GM19043 (cell line): ENCODE data around the gene SLC4A1.

Source experiments
- ATAC-seq: cut with Tn5 transposase; IDR thresholded peaks from one replicate; pipeline ENCODE4 v1.9.1; 2021; ENCODE audit warnings: low read depth; ENCODE audit not compliant: unreplicated experiment

Gene SLC4A1

GRCh38 chr17:44222112-44222869 is 45.6 kb downstream of the SLC4A1 start:
- no peak for ATAC-seq

- no peak for ATAC-seq
Observed at GRCh38 chr17:44221862-44222111, 46.1 kb downstream of the SLC4A1 start.

- ATAC-seq: no peak
Observed at GRCh38 chr17:44221084-44221861, 46.7 kb downstream of the SLC4A1 start.

GRCh38 chr17:44220213-44221083 is 47.5 kb downstream of the SLC4A1 start:
- no peak for ATAC-seq

GRCh38 chr17:44219616-44220212 is 48.2 kb downstream of the SLC4A1 start, which contains the start of gene UBTF:
Gene UBTF, minus strand, starts transcription at chr17:44219675. Its CDS starts 1,446 bp downstream, at chr17:44218229.
- ATAC-seq: no peak

- no peak for ATAC-seq
Observed at GRCh38 chr17:44219108-44219615, 48.8 kb downstream of the SLC4A1 start.

- ATAC-seq: no peak
Observed at GRCh38 chr17:44218344-44219107, 49.4 kb downstream of the SLC4A1 start.

GRCh38 chr17:44217738-44218343 is 50.1 kb downstream of the SLC4A1 start:
- no peak for ATAC-seq

GRCh38 chr17:44216694-44217093 is 51.2 kb downstream of the SLC4A1 start:
- no peak for ATAC-seq

- no peak for ATAC-seq
Observed at GRCh38 chr17:44216173-44216572, 51.8 kb downstream of the SLC4A1 start.

- ATAC-seq: no peak
Observed at GRCh38 chr17:44214896-44215295, 53.0 kb downstream of the SLC4A1 start.

- no peak for ATAC-seq
Observed at GRCh38 chr17:44214230-44214494, 53.8 kb downstream of the SLC4A1 start.

- no peak for ATAC-seq
Observed at GRCh38 chr17:44213403-44214229, 54.3 kb downstream of the SLC4A1 start.

GRCh38 chr17:44212507-44213402 is 55.2 kb downstream of the SLC4A1 start:
- no peak for ATAC-seq

- no peak for ATAC-seq
Observed at GRCh38 chr17:44211281-44212265, 56.4 kb downstream of the SLC4A1 start.

GRCh38 chr17:44210342-44211192 is 57.4 kb downstream of the SLC4A1 start:
- peak; percentile 76 for ATAC-seq
